HG03457 (cell line): Measurements from ENCODE around the gene SDHAF4.
"Not testable (repeated sequence)": the region's sequence is repeated elsewhere in the genome, so short reads cannot be mapped to it uniquely, and the experiment has no call there.

Source experiments
- ATAC-seq: cut with Tn5 transposase; IDR thresholded peaks from one replicate; pipeline ENCODE4 v1.9.1; 2021; ENCODE audit warnings: moderate number of reproducible peaks; ENCODE audit not compliant: unreplicated experiment

The SDHAF4 gene

DNA sequence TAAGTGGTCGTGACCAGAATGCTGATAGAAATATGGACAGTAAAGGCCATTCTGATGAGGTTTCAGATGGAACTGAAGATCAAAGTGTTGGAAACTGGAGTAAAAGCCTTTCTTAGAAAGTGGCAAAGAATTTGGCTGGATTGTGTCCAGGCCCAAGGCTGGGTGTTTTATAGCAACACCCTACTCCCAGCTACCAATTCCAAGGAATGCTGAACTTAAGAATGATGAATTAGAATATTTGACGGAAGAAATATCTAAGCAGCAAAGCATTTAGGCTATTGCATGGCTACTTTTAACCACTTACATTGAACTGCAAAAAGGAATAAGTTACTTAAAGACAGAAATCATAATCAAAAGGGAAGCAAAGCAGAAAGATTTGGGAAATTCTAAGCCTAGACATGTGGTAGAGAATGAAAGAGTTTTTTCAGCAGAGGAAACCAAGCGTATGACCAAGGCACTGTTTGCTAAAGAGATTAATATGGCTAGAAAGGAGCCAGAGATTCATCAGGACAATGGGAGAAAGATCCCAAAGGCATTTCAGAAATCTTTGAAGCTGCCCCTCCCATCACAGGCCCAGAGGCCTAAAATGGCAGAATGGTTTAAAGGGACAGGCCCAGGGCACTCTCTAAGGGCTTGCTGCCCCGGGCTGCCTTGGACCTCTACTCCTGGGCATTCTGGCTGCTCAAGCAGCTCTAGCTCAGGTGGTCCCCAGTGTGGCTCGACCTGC lies 25.8 kb downstream of the SDHAF4 start:
- no peak for ATAC-seq

DNA sequence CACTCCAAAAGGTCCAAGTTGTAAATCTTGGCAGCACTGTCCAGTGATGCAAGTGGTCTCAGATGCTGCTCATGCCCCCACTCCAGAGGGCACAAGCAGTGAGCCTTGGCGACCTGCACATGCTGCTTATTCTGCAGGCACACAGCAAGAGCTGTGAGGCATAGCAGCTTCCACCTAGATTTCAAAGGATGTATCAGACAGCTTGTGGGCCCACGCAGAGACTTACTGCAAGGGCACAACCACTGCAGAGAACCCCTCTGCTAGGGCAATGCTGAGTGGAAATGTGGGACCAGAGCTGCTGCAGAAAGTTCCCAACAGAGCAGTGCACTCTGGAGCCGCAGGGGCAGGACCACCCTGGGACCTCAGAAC lies 26.4 kb downstream of the SDHAF4 start:
- no peak for ATAC-seq

DNA sequence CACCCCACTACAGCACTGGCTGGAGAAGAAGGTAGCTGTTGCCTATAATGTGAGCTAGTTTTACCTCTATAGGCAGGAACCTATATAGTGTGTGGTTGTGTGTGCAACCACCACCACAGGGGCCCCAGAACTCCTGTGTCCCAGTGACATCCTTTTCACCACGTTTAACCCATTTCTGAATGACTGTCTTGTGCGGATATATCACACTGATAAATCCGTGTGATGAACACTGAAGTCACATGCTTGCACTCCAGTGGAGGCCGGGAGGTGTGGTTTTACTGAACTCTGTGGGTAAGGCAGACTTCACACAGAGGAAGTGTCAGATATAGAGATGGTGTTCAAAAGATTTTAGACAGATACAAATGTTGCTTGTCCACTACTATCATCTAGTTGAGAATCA lies 32.5 kb downstream of the SDHAF4 start:
- no peak for ATAC-seq

DNA sequence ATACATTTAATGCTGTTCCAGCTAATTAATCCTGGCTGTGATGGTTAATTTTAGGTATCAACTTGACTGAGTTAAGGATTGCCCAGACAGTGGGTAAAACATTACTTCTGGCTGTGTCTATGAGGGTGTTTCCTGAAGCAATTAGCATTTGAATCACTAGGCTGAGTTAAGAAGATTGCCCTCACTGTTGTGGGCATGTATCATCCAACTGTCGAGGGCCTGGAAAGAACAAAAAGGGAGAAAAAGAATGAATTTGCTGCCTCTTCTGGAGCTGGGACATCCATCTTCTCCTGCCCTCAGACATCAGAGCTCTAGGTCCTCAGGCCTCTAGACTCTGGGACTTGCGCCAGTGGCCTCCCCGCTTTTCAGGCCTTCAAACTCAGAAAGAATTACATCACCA lies 34.3 kb downstream of the SDHAF4 start:
- ATAC-seq, result no peak

DNA sequence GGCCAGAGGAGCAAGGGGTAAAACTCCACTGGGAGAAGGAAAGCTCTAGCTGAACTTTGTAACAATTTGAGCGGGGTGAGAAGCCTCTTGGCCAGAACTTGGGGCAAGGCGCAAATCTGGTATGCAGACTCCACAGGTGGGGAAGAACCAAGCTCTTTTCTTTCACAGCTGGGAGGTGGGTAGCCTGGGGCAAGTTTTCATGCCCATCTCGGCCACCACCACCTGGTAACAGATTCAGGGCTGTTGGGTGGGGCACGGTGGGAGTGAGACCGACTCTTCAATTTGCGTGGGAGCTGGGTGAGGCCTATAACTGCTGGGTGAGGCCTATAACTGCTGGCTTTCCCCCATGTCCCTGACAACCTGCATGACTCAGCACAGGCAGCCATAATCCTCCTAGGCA lies 37.5 kb downstream of the SDHAF4 start:
- no peak for ATAC-seq

DNA sequence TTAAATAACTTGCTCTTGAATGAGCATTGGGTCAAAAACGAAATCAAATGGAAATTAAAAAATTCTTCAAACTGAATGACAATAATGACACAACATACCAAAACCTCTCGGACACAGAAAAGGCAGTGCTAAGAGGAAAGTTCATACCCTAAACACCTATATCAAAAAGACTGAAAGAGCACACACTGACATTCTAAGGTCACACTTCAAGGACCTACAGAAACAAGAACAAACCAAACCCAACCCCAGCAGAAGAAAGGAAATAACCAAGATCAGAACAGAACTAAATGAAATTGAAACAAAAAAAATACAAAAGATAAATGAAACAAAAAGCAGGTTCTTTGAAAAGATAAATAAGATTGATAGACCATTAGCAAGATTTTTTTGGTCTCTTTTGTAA lies 40.6 kb downstream of the SDHAF4 start:
- ATAC-seq, result not testable (repeated sequence)

DNA sequence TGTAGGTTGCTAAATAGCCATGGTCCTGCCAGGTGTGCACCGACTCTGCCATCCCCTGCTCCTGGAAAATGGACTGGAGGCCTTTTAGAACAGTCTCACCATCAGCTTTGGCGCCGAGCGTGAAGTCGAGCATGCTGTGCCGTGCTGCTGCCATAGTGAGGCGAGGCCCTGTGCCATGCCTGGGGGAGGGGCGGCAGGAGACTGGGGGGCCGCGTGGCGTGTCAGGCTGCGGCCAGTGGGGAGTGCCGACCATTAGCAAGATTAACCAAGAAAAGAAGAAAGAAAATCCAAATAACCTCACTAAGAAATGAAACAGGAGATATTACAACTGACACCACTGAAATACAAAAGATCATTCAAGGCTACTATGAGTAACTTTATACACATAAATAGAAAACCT lies 42.5 kb downstream of the SDHAF4 start:
- ATAC-seq, result not testable (repeated sequence)

DNA sequence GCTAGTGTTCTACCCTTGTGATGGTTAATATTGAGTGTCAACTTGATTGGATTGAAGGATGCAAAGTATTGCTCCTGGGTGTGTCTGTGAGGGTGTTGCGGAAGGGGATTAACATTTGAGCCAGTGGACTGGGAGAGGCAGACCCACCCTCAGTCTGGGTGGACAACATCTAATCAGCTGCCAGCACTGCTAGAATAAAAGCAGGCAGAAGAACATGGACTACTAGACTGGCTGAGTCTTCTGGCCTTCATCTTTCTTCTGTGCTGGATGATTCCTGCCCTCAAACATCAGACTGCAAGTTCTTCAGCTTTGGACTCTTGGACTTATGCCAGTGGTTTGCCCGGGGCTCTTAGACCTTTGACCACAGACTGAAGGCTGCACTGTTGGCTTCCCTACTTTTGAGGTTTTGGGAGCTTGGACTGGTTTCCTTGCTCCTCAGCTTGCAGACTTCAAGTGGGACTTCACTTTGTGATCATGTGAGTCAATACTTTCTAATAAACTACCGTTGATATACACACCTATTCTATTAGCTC lies 50.1 kb downstream of the SDHAF4 start:
- ATAC-seq, result no peak

DNA sequence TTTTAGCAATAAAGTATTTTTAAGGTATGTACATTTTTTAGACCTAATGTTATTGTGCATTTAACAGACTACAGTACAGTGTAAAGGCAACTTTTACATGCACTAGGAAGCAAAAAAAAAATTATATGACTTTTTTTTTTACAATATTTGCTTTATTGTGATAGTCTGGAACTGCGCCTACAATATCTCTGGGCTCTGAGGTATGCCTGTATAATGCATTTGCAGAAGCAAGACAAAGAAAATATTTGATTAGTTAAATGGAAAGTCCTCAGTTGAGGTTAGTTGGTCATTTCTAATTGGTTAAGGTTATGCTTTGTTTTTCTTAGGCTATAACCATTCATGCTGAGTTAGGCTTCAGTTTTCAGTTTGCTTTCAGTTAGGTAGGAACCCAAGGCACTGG lies 54.0 kb downstream of the SDHAF4 start:
- ATAC-seq, result no peak

DNA sequence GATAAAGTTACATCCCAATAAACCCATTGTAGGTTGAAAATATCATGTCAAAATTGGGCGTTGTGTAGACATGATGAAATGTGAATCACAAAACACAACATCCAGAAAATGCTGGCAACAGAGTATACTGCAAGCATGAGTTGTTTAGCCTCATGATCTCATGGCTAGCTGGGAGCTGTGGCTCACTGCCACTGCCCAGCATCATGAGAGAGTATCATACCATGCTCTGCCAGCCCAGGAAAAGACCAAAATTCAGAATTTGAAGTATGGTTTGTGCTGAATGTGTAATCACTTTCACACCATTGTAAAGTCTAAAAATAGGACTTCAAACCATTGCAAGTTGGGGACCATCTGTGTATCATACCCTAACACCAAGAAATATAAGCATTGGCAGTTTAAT lies 55.7 kb downstream of the SDHAF4 start:
- ATAC-seq, result no peak

DNA sequence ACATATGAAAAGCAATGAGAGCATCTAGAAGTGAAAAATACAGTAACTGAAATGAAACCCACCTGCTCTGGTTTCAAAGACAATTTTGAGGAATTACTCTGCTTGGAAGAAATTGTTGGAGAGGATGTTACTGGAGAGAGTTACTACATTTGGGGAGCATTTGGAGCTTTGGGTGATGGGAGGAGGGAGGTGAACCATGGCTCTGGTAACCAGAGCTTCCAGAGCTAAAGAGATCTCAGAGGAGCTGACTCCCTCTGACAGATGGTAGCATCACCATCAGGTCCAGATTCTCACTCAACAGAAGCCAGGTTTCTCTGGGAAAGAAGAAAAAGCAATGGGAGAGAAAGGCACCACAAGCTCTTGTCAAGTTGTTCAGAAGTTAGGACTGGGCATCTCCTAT lies 58.7 kb downstream of the SDHAF4 start:
- ATAC-seq, result no peak

DNA sequence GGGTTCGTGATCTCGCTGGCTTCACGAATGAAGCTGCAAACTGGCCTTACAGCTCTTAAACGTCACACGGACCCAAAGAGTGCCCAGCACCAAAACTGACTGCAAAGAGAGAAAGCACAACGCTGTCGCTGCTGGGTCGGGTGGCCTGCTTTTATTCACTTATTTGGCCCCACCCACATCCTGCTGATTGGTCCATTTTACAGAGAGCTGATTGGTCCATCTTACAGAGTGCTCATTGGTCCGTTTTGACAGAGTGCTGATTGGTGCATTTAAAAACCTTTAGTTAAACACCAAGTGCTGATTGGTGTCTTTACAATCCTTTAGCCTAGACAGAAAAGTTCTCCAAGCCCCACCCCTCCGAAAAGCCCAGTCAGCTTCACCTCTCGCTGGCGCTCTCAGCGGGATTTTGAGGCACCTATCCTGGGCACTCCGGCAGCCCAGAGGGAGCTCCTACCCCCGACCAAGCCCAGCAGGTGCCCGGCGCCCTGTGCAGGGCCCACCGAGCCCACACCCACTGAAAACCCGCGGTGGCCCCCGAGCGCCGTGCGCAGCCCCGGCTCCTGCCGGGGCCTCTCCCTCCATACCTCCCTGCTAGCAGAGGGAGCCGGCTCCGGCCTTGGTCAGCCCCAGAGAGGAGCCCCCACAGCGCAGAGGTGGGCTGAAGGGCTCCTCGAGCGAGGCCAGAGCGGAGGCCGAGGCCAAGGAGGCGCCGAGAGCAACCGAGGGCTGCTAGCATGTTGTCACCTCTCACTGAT lies 60.9 kb downstream of the SDHAF4 start:
- ATAC-seq, result no peak

DNA sequence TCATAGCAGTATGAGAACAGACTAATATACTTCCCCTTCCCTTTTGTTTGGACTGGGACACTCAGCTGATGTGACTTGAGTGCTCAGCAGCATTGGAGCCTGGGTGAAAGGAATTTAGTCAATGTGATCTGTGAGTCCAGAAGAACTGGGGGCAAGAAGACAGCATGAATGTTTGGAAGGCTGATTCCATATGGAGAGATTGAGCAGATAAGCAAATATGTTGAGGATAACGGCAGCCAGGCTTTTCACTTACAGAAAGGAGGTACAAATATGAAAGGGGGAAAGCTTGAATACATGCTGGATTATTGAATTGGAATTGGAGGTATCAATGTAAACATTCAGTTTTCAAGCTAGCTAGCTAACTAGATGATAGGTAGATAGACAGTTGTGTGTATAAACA lies 63.2 kb downstream of the SDHAF4 start:
- no peak for ATAC-seq

DNA sequence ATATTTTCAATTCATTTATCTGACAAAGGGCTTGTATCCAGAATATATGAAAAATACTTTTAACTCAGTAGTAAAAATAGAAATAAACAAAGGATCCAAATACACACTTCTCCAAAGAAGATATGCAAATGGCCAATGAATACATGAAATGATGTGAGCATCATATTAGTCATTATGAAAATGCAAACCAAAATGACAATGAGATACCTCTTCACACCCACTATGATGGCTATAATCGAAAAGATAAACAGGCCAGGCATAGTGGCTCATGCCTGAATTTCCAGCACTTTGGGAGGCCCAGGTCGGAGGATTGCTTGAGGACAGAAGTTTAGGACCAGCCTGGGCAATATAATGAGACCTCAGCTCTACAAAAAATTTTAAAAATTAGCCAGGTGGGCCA lies 67.1 kb downstream of the SDHAF4 start:
- no peak for ATAC-seq

DNA sequence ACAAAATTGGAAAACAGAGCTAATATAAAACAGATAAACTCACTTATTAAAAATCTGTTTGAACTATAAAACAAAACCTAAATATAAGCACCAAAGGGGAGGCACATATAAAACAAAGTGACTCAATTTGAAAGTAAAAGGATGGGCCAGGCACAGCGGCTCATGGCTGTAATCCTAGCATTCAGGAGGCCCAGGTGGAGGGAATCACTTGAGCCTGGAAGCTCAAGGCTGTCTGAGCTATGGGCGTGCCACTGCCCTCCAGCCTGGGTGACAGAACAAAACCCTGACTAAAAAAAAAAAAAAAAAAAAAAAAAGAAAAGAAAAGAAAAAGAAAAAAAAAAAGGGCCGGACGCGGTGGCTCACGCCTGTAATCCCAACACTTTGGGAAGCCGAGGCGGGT lies 69.9 kb downstream of the SDHAF4 start:
- ATAC-seq, result no peak

DNA sequence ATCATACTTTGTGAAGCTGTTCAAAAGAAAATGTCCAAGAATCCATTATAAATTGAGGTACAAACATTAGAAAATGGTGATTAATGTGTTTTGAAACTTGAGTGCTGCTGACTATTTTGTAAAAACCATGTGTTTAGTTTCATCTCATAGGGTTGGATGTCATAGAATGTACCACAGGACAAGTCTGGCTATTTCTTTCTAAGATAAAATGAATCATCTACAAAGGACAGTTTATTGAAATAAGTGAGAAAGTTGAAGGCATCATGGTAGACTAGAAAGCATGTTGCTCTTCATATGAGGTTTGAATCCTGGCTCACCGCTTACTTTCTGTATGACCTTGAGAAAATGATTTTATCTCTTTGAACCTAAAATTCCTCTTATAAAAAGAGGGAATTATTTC lies 71.7 kb downstream of the SDHAF4 start:
- no peak for ATAC-seq
